HUDEP-2 (cell line): ENCODE measurements around the gene C4orf33.
"Not testable (repeated sequence)": the region's sequence is repeated elsewhere in the genome, so short reads cannot be mapped to it uniquely, and the experiment has no call there.

Experiments used
- DNase-seq, 76 experiments: peaks; one replicate each; lab custom pipeline; 2025; ENCODE audit not compliant: unreplicated experiment in 76 of 76; lab: John Stamatoyannopoulos, UW

C4orf33 gene

DNA sequence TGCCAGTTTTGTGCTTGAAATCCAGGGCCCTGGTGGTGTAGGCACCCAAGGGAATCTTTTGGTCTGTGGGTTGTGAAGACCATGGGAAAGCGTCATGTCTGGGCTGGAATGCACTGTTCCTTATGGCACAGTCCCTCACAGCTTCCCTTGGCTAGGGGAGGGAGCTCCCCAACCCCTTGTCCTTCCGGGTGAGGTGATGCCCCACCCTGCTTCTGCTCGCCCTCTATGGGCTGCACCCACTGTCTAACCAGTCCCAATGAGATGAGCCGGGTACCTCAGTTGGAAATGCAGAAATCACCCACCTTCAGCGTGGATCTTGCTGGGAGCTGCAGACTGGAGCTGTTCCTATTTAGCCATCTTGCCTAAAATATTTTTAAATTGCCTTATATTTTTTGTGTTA is 30.7 kb downstream of the C4orf33 start:
- not testable (repeated sequence) for DNase-seq

DNA sequence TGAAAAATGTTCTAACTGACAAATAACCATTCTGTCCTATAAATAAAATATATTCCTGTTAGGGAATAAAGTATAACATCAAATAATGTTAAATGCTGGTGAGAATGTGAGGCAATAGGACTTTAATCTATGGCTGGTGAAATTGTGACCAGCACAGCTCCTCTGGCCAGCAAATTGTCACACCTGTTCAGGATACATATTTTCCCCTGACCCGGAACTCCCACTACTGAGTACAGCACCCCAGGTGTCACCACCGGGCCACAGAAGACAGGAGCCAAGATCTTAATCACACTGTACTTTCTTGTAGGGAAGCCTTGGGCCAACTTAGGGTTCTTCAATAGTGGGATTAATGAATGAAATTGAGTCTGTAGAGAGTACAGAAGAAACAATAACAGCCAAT is 33.2 kb downstream of the C4orf33 start:
- no peak for DNase-seq

DNA sequence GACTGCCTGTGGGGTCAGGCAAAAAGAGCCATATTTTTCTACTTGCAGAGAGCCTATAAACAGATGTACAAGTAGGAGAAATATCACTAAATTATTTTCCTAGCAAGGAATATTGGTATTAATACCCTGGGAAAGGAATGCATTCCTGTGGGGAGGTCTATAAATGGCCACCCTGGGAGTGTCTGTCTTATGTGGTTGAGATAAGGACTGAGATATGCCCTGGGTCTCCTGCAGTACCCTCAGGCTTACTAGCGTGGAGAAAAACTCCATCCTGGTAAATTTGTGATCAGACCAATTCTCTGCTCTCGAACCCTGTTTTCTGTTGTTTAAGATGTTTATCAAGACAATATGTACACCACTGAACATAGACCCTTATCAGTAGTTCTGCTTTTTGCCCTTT is 35.4 kb downstream of the C4orf33 start:
- DNase-seq = no peak

DNA sequence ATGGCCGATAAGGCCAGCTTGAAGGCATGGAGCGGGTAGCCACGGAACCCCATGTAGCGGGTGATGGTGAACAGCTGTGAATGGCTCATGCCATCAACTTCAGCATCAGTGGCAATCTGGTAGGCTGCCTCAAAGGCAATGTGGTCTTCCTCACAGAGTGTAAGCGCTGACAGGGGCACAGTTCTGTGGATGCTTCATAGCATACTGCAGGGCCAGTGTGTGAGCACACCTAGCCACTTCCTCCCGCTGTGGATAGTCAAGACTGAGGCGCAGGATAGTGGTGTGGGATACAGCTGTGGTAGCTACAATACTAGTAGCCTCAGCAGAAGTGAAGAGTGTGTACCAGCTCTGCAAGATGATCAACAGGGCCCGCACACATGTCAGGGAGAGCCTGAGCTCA is 40.5 kb downstream of the C4orf33 start:
- DNase-seq = no peak

DNA sequence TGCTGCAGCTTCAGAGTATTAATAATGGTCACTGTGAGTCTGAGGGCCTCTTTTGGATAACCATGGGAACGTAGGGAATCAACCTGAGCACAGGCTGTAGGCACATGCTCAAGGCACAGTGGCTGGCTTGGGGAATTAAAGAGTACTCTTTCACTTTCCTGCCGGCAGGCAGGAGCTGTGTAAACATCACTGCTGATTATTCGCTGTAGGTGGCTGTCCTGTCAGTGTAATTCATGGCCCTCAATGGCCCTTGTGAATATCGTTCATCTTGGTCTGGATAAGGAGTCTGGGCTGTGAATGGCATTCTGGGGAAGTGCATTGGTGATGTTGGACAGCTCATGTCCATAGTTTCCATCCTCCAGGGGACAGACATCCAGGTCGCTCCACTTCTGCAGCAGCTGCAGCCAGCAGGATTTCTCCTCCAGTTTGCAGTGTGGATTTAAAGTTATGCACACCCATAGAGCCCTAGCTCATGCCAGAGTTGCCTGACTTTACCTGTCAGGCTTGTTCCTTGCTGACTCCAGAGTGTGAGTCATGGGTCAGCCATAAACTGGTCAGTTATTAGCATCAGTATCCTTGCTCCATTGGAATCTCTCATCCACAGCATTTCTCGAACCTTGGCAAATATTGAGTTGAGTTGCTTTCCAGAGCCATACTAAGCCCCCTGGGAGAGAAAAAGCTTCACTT is 43.0 kb downstream of the C4orf33 start:
- no peak for DNase-seq

DNA sequence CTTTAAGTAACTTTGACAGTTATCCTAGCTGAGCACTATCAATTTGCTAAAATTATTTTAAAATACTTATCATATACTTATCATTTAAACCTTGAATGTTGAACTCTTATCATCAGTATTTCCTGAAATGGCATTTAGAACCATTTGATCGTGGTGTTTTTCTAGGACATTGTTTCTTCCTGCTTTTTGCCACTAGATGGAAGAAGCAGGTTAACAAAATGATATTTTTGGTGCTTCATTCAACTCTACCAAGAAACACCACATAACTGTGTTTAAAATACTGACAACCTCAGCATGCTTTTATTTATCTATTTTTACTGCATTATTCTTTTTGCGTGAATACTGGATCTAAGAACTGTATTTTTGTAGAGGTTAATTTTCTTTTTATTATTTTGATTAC is 44.6 kb downstream of the C4orf33 start:
- DNase-seq = no peak

DNA sequence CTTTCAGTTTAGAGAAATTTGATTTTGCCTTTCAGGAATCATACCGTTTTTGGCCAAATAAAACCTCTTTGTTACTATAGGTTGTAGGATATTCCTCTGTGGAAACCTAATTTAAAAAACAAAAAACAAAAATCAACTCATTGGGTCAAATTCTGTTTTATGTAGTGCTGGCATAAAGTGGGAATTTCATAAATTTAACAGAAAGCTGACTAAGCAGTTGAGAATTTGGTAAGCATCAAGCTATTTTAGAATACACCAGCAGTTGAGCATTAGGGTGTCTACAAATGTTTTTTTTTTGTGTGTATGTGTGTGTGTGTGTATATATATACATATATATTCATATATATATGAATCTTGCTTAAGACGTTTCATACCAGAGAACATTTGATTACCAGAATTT is 47.4 kb downstream of the C4orf33 start:
- no peak for DNase-seq

DNA sequence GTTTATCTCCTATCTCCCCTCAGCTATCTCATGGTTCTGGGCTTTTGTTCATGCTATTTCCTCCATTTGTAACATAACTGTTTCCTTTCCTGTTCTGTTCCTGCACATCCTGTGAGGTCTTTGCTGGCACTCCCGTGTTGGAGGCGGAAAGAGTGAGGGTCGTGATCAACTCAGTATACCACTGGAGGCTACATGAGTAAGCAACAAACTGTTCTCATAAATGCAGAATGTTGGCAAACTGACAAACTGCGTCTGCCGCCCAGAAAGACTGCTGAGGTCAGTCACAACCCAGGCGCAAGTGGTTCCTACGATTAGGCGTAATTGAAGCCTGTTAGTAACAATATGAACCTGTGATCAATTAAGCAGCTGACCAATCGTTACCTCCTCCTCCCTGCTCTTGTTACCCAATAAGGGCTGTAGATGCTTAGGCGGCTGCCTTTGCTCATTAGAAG is 48.8 kb downstream of the C4orf33 start:
- no peak for DNase-seq

DNA sequence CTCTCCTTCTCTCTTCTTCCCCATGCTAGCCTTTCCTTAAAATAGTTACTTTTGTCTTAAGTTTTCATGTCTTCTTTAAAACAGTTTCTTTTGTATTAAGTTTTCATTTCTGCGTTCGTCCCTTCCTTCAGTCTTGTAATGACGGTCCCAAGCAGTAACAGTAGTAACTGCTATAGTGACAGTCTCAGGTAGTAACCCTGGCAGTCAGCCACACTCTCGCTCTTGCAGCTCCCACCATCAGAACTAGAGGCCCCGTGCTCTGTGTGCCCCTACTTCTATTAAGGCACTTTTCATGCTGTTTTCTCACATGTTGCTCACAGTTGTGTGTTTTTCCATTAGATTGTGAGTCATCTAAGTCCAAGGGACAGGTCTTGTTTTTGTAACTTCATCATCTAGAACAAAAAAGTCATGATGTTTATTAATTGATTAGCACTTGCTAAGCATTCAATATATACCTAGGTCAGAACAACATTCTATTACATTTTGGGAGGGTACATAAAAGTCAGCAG is 49.3 kb downstream of the C4orf33 start:
- DNase-seq = no peak

DNA sequence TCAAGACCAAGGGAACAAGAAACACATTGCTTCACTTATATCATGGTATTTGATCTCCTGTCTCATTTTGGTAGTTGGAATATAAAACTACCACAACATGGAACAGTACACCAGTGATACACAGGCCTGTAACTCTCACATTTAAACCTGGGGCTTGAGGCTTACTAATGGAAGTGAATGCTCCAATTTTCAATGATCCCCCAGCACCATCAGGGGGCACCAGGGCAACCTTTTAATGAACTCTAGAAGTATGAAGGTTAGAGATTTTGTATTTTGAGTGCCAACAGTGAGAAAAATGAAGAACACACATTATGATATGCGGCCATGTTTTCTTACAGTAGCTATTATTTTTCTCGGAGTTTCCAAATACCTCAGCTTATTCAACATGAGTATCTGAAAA is 50.7 kb downstream of the C4orf33 start:
- DNase-seq = no peak

DNA sequence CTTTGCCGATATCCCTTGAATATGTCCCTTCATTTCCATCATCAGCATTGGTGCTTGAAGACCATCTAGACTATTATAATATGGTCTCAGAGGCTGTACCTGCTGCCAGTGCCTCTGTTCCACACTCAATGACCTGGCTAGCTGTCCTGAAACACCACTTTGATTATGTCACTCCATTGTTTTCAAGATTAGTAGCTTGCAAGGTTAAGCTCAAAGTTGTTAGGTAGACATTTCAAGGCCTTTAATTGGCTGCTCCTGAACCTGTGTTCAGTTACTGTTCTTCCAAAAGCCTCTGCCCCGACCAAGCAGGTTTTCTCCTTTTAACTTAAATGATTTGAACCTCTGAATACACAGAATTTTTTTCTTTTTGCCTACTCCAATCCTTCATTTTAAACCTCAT is 52.9 kb downstream of the C4orf33 start:
- DNase-seq = no peak

DNA sequence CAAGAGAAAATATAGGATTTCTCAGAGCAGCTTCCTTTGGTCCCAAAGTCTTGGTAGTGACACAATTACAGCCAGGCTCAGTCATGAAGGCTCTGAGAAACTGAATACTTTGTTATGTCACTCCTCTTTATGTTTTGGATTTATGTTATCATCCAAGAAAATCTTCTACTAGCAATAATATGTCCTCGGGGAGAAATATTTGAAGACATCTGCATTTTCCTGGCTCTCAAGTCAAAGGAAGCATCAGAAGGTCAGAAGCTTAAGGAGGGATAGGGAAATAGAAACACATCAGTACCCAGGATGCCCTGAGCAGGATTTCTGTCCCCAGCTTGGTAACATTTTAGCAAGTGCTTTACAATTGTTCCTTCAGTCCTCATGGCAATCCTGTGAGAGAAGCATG is 54.0 kb downstream of the C4orf33 start:
- DNase-seq = no peak

DNA sequence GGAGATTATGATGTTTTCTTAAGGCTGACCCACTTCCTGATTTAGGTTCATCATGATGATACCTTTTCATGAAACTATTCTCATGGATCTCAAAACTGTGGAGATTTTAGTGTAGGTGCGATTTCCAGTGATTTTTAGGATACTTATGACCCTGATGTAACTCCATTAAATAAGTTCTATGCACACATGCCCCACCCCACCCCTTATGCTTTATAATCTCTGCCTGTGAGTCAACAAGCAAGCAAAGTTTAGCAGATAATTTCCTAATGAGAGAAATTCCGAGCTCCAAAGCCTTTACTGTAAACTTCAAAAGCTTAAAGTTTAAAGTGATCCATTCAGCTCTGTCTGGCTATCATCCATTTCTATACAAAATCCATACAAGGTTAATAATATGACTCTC is 56.4 kb downstream of the C4orf33 start:
- DNase-seq = no peak

DNA sequence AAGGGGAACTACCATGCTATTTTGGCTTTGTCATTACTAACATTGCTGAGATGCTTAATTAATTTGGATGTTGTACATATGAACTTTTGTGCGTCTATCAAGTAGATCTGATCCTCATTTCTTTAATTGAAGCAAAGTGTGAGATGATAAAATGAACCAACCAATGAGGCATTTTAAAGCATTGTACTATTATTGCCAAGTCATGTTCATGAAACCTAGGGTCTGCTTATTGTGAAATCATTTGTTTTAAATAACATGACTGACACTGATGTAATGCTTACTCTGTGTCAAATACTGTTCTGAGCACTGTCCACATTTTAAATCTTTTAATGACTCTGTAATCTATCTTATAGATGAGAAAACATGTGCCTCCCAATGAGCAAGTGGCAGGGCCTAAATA is 57.7 kb downstream of the C4orf33 start:
- no peak for DNase-seq

DNA sequence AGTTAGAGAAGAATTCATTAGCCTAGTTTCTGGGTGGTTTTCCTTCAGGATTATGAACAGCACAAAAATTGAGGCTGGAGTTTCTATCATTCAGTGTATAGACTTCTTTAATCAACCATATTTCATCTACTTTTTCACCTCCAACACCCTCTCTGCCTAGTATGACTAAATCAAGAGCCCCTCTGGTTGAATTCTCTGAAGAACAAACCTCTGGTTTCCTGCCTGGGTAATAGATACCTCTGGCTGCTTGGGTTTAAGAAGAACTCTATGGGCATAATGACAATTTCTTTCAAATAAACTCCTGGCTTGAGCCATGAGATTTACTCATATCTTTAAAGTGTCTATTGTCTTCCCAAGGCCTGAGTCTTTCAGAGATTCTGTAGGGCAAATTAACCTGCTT is 66.5 kb downstream of the C4orf33 start:
- no peak for DNase-seq

DNA sequence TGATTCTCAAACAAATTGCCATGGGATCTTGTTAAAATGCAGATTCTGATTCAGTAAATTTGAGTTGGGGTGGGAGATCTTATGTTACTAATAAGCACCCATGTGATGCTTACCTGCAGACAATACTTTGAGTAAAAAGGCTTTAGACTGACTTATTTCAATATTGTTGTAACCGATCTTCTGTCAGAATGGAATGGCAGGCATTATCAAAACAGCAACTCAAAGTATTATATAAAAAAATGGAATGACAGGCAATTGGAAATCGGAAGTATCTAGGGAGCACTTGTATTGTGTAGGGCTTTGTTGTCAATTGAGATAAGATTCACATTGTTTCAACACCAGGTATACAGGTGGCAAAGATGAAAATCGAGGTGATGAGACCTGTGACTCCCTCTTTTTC is 67.5 kb downstream of the C4orf33 start:
- DNase-seq = no peak

DNA sequence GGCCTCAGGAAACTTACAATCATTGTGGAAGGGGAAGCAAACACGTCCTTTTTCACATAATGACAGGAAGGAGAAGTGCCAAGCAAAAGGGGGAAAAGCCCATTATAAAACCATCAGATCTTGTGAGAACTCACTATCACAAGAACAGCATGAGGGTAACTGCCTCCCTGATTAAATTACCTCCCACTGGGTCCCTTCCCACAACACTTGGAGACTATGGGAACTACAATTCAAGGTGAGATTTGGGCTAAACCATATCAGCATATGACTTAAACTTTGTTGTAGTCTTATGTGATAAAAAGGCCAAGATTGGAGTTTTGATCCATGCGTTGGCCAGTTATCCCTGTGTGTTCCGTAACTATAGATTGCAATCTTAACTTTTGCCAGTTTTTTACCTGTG is 68.3 kb downstream of the C4orf33 start:
- DNase-seq = no peak
